NCI-H82 treated with DMSO at 0.1 percent for 48 hours (cell line): ENCODE measurements around the gene IL3.

ENCODE experiments used
- DNase-seq: peaks from one replicate; lab custom pipeline; 2025; ENCODE audit not compliant: unreplicated experiment; lab: John Stamatoyannopoulos, UW

Gene IL3

GRCh38 chr5:132072070-132072469 lies 11.6 kb downstream of the IL3 start:
- no peak for DNase-seq

- no peak for DNase-seq
Measured at GRCh38 chr5:132072528-132072927, 12.1 kb downstream of the IL3 start.

GRCh38 chr5:132073231-132074013 lies 13.0 kb downstream of the IL3 start, which contains the start of gene CSF2:
Gene CSF2 (plus strand): TSS chr5:132073789. CDS start chr5:132073824, 35 bp downstream.
- DNase-seq: no peak

GRCh38 chr5:132074091-132074771 lies 13.8 kb downstream of the IL3 start:
- no peak for DNase-seq

- no peak for DNase-seq
Measured at GRCh38 chr5:132074772-132075718, 14.6 kb downstream of the IL3 start.

GRCh38 chr5:132075719-132076077 lies 15.2 kb downstream of the IL3 start:
- no peak for DNase-seq

GRCh38 chr5:132076202-132076830 lies 15.9 kb downstream of the IL3 start:
- no peak for DNase-seq

GRCh38 chr5:132076983-132077382 lies 16.5 kb downstream of the IL3 start:
- DNase-seq: no peak

GRCh38 chr5:132079081-132079480 lies 18.6 kb downstream of the IL3 start:
- DNase-seq: no peak

GRCh38 chr5:132079619-132080018 lies 19.2 kb downstream of the IL3 start:
- no peak for DNase-seq

- no peak for DNase-seq
Measured at GRCh38 chr5:132080595-132080994, 20.1 kb downstream of the IL3 start.

- DNase-seq: no peak
Measured at GRCh38 chr5:132081458-132081857, 21.0 kb downstream of the IL3 start.

GRCh38 chr5:132082329-132083023 lies 22.0 kb downstream of the IL3 start:
- DNase-seq: no peak

- no peak for DNase-seq
Measured at GRCh38 chr5:132083071-132083678, 22.7 kb downstream of the IL3 start.

GRCh38 chr5:132085686-132086085 lies 25.2 kb downstream of the IL3 start:
- DNase-seq: no peak

- DNase-seq: no peak
Measured at GRCh38 chr5:132086277-132086794, 25.9 kb downstream of the IL3 start.

GRCh38 chr5:132087176-132087575 lies 26.7 kb downstream of the IL3 start:
- DNase-seq: no peak

GRCh38 chr5:132087661-132088060 lies 27.2 kb downstream of the IL3 start:
- DNase-seq: no peak

GRCh38 chr5:132089363-132089762 lies 28.9 kb downstream of the IL3 start:
- DNase-seq: no peak

GRCh38 chr5:132090107-132090506 lies 29.7 kb downstream of the IL3 start:
- DNase-seq: no peak
